GM15510 (cell line): ENCODE measurements around the gene ST3GAL4.

Experiments
- POLR2A ChIP-seq: IDR thresholded peaks from 3 replicates; pipeline ENCODE4 v1.6.1; 2011; ENCODE audit warnings: borderline replicate concordance; ENCODE audit not compliant: insufficient read length; ENCODE audit errors: extremely low read depth

The ST3GAL4 gene

GRCh38 chr11:126352163-126352562 is 3.3 kb upstream of the ST3GAL4 start:
- TF ChIP-seq POLR2A = no peak

- TF ChIP-seq POLR2A = no peak
Measured at GRCh38 chr11:126352934-126353801, 2.3 kb upstream of the ST3GAL4 start.

- no peak for TF ChIP-seq POLR2A
Measured at GRCh38 chr11:126354631-126355323, 709 bp upstream of the ST3GAL4 start.

GRCh38 chr11:126355926-126356897 is 726 bp downstream of the ST3GAL4 start:
- no peak for TF ChIP-seq POLR2A

- TF ChIP-seq POLR2A = no peak
Measured at GRCh38 chr11:126357055-126357962, 1.8 kb downstream of the ST3GAL4 start.

- TF ChIP-seq POLR2A = no peak
Measured at GRCh38 chr11:126357969-126358762, 2.7 kb downstream of the ST3GAL4 start.

- TF ChIP-seq POLR2A = no peak
Measured at GRCh38 chr11:126358763-126359160, 3.3 kb downstream of the ST3GAL4 start.

- no peak for TF ChIP-seq POLR2A
Measured at GRCh38 chr11:126359431-126360048, 4.1 kb downstream of the ST3GAL4 start.

GRCh38 chr11:126360049-126360446 is 4.6 kb downstream of the ST3GAL4 start:
- no peak for TF ChIP-seq POLR2A

GRCh38 chr11:126361400-126361799 is 5.9 kb downstream of the ST3GAL4 start:
- no peak for TF ChIP-seq POLR2A

GRCh38 chr11:126362879-126363655 is 7.6 kb downstream of the ST3GAL4 start:
- no peak for TF ChIP-seq POLR2A
